Measurements from ENCODE around the gene ACBD7.

DNA sequence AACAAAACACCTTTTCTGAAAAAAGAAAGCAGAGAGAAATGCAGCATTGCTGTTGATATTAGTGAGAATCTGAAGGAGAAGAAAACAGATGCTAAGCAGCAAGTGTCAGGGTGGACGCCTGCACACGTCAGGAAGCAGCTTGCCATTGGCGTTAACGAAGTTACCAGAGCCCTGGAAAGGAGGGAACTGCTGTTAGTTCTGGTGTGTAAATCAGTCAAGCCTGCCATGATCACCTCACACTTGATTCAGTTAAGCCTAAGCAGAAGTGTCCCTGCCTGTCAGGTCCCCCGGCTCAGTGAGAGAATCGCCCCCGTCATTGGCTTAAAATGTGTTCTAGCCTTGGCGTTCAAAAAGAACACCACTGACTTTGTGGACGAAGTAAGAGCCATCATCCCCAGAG, 14.9 kb upstream of the ACBD7 start:
- TF ChIP-seq, protein P1, sequence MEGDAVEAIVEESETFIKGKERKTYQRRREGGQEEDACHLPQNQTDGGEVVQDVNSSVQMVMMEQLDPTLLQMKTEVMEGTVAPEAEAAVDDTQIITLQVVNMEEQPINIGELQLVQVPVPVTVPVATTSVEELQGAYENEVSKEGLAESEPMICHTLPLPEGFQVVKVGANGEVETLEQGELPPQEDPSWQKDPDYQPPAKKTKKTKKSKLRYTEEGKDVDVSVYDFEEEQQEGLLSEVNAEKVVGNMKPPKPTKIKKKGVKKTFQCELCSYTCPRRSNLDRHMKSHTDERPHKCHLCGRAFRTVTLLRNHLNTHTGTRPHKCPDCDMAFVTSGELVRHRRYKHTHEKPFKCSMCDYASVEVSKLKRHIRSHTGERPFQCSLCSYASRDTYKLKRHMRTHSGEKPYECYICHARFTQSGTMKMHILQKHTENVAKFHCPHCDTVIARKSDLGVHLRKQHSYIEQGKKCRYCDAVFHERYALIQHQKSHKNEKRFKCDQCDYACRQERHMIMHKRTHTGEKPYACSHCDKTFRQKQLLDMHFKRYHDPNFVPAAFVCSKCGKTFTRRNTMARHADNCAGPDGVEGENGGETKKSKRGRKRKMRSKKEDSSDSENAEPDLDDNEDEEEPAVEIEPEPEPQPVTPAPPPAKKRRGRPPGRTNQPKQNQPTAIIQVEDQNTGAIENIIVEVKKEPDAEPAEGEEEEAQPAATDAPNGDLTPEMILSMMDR (conservative IDR thresholded peaks at IDR 0.05) = no peak
- TF ChIP-seq EZH2 (IDR thresholded peaks at IDR 0.05; ENCODE audit: low read depth) = no peak

Data from PC-9 (cell line).